CD4-positive, alpha-beta T cell treated with Interleukin-15 for 1 hour (primary cell): Measurements from ENCODE around the gene DARS1.
A peak's percentile ranks its signal among the peaks of the same experiment; 100 is the strongest.
"Not testable (repeated sequence)": the region's sequence is repeated elsewhere in the genome, so short reads cannot be mapped to it uniquely, and the experiment has no call there.

Experiments used
- DNase-seq: peaks from one replicate; pipeline ENCODE4 v3.0.0-alpha.2; 2020

Gene DARS1

DNA sequence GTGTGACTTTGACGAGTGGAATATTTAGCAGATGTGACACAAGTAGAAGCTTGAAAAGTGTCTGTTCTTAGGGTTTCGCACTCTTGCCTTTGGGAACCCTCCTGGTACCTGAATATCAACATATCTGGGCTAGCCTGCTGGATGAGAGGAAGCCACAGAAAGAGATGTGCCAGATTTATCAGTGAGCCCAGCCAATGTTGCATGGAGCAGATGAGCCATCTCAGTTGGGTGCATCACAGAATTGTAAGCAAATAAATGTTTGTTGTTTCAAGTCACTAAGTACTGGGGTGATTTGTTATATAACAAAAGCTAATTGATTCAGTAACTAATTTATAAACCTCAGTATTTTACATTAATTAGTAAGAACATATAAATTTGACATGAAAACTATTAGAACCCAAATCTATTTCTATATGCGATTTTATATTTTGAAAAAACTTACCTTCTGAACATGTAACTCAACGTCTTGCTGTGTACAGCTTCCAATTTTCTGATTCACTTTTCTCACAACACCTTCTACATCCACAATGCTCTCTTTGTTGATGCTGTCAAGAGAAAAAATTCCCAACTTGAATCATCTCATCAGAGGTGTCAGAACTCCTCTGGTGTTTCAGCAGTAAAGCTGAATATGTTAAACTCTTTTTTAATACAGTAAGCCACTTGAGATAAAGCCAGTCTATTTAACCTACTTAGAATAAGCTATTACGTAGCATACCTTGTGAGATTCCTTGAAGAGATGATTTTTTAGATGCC is 42.3 kb downstream of the DARS1 start:
- no peak for DNase-seq

GRCh38 chr2:135936524-135936923 is 48.9 kb downstream of the DARS1 start:
- DNase-seq: no peak

DNA sequence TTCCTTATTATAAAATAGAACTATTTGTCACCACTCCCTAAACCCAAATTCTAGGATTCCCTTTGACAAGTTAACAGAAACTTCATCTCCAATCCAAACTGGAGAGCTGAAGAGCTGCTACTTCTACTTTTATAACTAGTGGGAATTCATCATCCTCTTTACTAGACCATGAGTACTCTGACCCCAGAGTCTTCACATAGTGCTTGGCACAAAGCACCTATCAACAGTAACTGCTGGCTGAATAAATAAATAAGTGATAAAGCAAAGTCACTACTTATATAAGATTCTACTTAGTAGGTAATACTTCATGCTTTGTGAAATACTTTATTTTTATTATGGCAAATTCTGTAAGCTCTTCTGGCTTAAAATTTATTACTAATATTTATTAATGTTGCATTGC is 49.5 kb downstream of the DARS1 start:
- DNase-seq: no peak

- DNase-seq: no peak
Measured at GRCh38 chr2:135931776-135932443, 53.5 kb downstream of the DARS1 start.

DNA sequence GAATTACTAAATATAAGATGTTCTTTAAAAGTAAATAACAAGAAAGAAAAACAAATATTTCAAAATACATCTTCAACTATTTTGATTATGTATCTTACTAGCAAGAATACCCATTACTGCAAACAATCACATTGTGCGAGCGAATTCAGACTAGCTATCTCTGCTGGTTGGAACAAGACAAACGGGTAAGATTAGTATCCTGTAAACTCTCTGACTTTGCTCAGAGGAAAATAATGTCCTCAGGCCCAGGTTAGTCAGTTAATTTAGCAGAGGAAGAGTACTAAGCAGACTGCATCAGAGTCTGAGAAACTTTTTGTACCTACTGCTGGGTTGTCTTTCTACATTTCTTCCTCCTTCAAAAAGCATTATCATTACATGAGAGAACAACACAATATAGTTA is 58.8 kb downstream of the DARS1 start:
- no peak for DNase-seq

DNA sequence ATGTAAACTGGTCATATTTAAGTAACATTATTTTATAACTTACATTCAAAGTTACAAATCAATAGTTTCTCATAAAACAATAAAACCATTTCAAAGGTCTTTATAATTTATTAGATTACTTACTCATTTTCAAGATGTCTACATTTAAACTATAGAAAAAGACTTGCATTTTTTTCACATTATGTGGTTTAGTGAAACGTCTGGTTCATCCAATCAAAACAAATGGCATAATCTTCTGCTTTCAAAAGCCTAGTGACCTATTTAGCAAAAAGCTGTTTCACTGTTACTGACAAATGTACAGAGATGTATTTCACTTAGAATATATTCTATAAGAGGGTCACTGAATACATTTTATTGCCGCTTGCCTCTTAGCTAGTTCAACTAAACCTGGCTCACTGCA is 59.9 kb downstream of the DARS1 start:
- DNase-seq: no peak

GRCh38 chr2:135916207-135916606 is 69.2 kb downstream of the DARS1 start:
- DNase-seq: no peak

- no peak for DNase-seq
Measured at GRCh38 chr2:135914485-135914884, 70.9 kb downstream of the DARS1 start.

GRCh38 chr2:135913727-135914365 is 71.6 kb downstream of the DARS1 start:
- no peak for DNase-seq

DNA sequence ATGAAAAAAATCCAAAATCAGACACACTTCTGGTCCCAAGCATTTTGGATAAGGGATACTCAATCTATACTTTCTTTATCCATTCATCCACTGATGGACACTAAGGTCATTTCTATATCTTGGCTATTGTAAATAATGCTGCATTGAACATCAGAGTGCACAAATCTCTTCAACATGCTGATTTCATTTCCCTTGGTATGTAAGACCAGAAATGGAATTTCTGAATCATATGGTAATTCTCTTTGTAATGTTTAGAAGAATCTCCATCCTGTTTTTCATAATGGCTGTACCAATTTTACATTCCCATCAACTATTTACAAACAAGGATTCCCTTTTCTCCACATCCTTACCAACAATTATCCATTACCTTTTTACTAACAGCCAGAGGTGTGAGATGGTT is 75.5 kb downstream of the DARS1 start:
- DNase-seq: no peak

DNA sequence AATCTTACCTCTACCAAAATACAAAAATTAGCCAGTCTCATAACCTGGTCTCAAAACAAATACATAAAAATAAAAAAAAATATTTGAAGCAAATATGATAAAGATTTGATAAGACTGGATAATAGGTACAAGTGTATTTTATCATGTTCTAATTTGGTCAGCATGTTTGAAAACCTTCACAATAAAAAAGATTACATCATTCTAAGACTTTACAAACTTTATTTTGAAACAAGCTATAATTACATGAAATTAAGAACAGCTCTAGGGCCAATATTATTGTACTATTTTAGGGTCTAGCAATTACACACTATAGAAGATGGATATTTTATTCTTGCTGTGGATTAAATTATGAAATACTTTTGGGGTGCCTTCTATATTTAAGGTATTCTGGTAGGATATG is 79.7 kb downstream of the DARS1 start:
- no peak for DNase-seq

GRCh38 chr2:135904341-135904989 is 81.0 kb downstream of the DARS1 start:
- no peak for DNase-seq

- no peak for DNase-seq
Measured at GRCh38 chr2:135903650-135904049, 81.8 kb downstream of the DARS1 start.

DNA sequence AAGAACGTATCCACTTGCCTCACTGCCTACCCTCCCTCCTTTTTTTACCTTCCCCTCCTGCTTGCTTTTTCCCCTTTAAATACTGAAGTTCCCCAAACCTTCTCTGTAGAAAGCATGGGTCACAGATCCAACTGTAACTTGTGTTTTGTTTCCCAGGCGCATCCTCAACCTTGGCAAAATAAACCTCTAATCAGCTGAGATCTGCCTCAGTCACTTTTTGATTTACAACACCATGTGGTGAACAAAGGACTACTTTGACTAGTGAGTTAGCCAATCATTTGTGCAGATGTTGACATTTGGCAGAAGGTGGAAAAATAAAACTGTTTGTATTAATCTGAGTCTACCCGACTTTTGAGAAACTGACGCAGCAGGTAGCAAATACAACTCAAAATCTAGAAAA is 85.9 kb downstream of the DARS1 start:
- no peak for DNase-seq

DNA sequence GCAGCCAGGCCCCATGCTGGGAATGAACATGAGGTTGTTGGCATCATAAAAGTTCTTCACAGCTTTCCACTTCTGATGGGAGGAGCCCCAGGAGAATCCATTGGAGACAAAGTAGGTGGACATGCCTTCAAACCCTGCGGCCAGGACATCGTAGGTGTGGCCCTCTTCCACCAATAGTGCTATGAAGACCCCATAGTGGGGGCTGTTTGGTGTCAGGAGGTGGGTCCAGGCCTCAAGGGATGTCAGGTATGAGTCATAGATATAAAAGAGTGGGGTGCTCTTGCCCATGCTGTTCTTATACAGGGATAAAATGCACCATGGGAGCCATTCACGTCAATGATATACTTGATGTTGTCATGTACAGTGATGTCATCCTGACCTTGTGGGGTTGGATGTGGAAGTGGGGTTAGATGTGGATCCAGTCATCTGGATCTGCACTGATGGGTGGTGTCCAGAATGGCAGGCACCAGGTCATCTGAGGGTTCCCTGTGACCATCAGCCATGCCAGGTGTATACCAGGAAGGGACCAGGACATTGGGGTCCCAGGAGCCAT is 87.1 kb downstream of the DARS1 start:
- DNase-seq: no peak

DNA sequence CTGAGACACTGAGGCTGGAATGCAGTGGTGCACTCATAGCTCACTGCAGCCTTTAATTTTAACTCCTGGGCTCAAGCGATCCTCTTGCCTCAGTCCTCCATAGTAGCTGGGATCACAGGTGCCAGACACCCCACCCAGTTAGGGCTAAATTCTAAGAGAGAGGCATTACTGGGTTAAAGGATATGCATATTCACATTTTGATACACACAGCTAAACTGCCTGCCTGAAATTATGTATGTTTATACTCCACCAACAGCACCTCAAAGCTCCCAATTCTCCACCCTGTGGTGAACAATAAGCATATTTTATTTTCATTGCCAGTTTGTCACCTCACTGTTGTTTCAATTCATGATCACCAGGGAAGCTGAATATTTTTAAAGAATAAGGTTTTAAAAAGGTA is 90.5 kb downstream of the DARS1 start:
- no peak for DNase-seq

DNA sequence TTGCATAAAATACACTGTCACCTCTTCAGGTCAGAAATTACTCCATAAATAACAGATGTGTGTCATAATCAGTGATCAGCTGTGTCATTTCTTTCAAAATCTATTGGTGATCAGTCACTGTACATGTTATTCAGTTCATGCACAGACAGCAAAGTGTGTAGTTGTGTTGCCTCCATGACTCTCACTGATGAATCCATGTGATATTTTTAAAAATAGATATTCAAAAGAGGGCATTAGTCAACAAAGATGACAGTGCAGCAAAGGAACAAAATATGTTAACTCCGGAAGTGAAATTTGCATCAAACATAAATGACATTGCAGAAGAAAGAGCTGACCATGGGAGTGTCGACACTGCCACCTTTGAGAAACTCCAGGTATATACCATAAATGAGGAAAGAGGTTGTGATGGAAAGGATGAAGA is 92.0 kb downstream of the DARS1 start:
- DNase-seq: no peak

GRCh38 chr2:135890835-135891234 is 94.6 kb downstream of the DARS1 start:
- peak; percentile 35 for DNase-seq

- no peak for DNase-seq
Measured at GRCh38 chr2:135890149-135890548, 95.3 kb downstream of the DARS1 start.

GRCh38 chr2:135888587-135888986 is 96.8 kb downstream of the DARS1 start:
- DNase-seq: not testable (repeated sequence)

- no peak for DNase-seq
Measured at GRCh38 chr2:135885709-135886108, 99.7 kb downstream of the DARS1 start.

DNA sequence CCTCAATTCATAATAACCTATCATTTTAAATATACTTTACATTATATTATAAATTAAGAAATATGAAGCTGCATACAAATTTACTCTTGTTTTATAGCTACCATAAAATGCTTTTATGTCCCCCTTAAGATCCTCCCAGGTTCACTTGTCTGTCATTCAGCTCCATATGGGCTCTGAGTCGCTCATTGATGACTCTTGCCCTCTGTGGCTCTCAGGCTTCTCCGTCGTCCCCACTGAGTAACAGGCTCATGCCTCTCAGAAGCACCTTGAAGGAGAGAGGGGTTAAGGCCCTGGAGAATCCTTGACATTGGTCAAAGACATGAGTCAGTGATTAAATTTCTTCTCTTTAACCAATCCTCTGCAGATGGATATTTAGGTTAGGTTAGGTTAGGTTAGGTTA is 103.0 kb downstream of the DARS1 start:
- no peak for DNase-seq

GRCh38 chr2:135876770-135877169 is 108.7 kb downstream of the DARS1 start:
- DNase-seq: not testable (repeated sequence)
